ENCODE data around the gene TAS2R39. TPM values are rescaled to one million over a fixed set of nuclear protein-coding genes. Genes with fewer than 3 reads are reported as not detected.

TAS2R39 gene
- total RNA-seq, 3 donors from 2014 or later (not counting 1 experiment from before 2014, with no cell fraction given): not detected

- no peak within 1 kb of the TSS for H3K4me3 ChIP-seq (ENCODE audit: low read length)
Measured at GRCh38 chr7:143221737-143222136, 38.5 kb downstream of the TAS2R39 start, which contains the start of gene TAS2R40. TSS of gene TAS2R40 (plus strand) at chr7:143222037. CDS start at chr7:143222079, 42 bp downstream.

DNA sequence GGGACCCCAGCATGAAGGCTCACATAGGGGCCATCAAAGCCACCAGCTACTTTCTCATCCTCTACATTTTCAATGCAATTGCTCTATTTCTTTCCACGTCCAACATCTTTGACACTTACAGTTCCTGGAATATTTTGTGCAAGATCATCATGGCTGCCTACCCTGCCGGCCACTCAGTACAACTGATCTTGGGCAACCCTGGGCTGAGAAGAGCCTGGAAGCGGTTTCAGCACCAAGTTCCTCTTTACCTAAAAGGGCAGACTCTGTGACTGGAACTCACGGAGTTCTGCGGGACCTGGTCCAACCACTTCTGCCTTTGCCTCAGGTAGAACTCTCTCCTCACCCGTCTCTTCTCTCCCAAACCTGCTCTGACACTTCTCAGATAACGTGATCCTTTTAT, 39.6 kb downstream of the TAS2R39 start:
- no peak for TF ChIP-seq CTCF (IDR thresholded peaks at IDR 0.05)
- DNase-seq (no peak), ATAC-seq (peak in 2 of 3 donors; percentile 35 to 69)
- no peaks in the 10 kb centered on the region for H3K36me3 Mint-ChIP-seq
- no peak overlapping the region for H3K27ac ChIP-seq (ENCODE audit: low read length)
- H3K9me3 ChIP-seq (ENCODE audit: control insufficient read depth, insufficient read depth, low read length): no peaks in the 10 kb centered on the region
- no peaks in the 10 kb centered on the region for H3K9me3 Mint-ChIP-seq
- peaks cover 3% of the 10 kb centered on the region for H3K27me3 ChIP-seq (ENCODE audit: control insufficient read depth, insufficient read depth, low read length)
- no peaks in the 10 kb centered on the region for H3K36me3 ChIP-seq (ENCODE audit: control insufficient read depth, insufficient read depth, low read length)
- no peak overlapping the region for H3K4me3 Mint-ChIP-seq
- no peaks in the 10 kb centered on the region for H3K4me1 Mint-ChIP-seq
- H3K4me3 ChIP-seq (ENCODE audit: low read length): no peak overlapping the region
- peaks cover 22 to 31% of the 10 kb centered on the region in 2 donors for H3K27me3 Mint-ChIP-seq (ENCODE audit: low read depth in 2 of 2)
- 41% methylated on average over 7 of the region's 7 CpGs for WGBS (ENCODE audit: insufficient coverage)
- no peak overlapping the region for H3K27ac Mint-ChIP-seq
- intact Hi-C loops (cut with micrococcal nuclease): no loop called here
- no peaks in the 10 kb centered on the region for H3K4me1 ChIP-seq (ENCODE audit: control insufficient read depth, insufficient read depth, low read length)

More at GRCh38 chr7:143221737-143222136, 38.5 kb downstream of the TAS2R39 start, which contains the start of gene TAS2R40:
- H3K27ac Mint-ChIP-seq: no peak within 1 kb of the TSS
- Histone ChIP-seq H3K4me1 (ENCODE audit: control insufficient read depth, insufficient read depth, low read length) (no peaks in the 10 kb centered on the region), H3K9me3 (ENCODE audit: control insufficient read depth, insufficient read depth, low read length) (no peaks in the 10 kb centered on the region), H3K27ac (ENCODE audit: low read length) (no peak within 1 kb of the TSS), H3K27me3 (ENCODE audit: control insufficient read depth, insufficient read depth, low read length) (peaks cover 3% of the 10 kb centered on the region), H3K36me3 (ENCODE audit: control insufficient read depth, insufficient read depth, low read length) (no peaks in the 10 kb centered on the region)
- H3K4me1 Mint-ChIP-seq: no peaks in the 10 kb centered on the region
- no peaks in the 10 kb centered on the region for H3K36me3 Mint-ChIP-seq
- TF ChIP-seq CTCF (IDR thresholded peaks at IDR 0.05): no peak
- ATAC-seq: no peak
- no peak for DNase-seq
- H3K4me3 Mint-ChIP-seq: no peak within 1 kb of the TSS
- peaks cover 22 to 39% of the 10 kb centered on the region in 2 donors for H3K27me3 Mint-ChIP-seq (ENCODE audit: low read depth in 2 of 2)
- 84% methylated on average over 3 of the region's 3 CpGs for WGBS (ENCODE audit: insufficient coverage)
- no peaks in the 10 kb centered on the region for H3K9me3 Mint-ChIP-seq
- intact Hi-C loops (cut with micrococcal nuclease): no loop called here

- Mint-ChIP-seq H3K27ac (no peak overlapping the region), H3K4me1 (no peaks in the 10 kb centered on the region), H3K9me3 (no peaks in the 10 kb centered on the region), H3K27me3 (ENCODE audit: low read depth in 2 of 2) (peaks cover 22 to 30% of the 10 kb centered on the region in 2 donors), H3K4me3 (no peak overlapping the region), H3K36me3 (no peaks in the 10 kb centered on the region)
- ATAC-seq: no peak
- no peaks in the 10 kb centered on the region for H3K36me3 ChIP-seq (ENCODE audit: control insufficient read depth, insufficient read depth, low read length)
- TF ChIP-seq CTCF (IDR thresholded peaks at IDR 0.05): no peak
- H3K27me3 ChIP-seq (ENCODE audit: control insufficient read depth, insufficient read depth, low read length): peaks cover 3% of the 10 kb centered on the region
- H3K27ac ChIP-seq (ENCODE audit: low read length): no peak overlapping the region
- H3K9me3 ChIP-seq (ENCODE audit: control insufficient read depth, insufficient read depth, low read length): no peaks in the 10 kb centered on the region
- no peak overlapping the region for H3K4me3 ChIP-seq (ENCODE audit: low read length)
- no peak for DNase-seq
- 83% methylated on average over 4 of the region's 4 CpGs for WGBS (ENCODE audit: insufficient coverage)
- H3K4me1 ChIP-seq (ENCODE audit: control insufficient read depth, insufficient read depth, low read length): no peaks in the 10 kb centered on the region
- intact Hi-C loops (cut with micrococcal nuclease): no loop called here
Measured at GRCh38 chr7:143223784-143224183, 40.6 kb downstream of the TAS2R39 start.

DNA sequence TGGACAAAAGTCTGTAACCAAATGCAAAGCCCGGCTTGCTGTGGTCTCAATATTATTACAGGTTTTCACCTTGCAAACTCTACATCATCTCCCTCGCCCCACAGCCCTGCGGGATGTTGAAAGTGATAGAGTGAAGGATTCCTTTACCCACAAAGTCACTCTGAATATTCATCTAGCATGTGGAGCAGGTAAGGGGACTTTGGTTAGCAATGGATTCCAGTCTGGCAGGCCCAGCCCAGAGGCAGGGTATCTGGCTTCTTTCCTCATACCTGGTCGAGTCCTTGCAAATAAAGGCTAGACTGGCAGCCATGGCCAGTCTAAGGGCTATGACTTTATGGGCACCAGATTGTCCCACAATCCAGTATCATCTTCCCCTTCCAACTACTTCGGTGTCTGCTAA, 41.8 kb downstream of the TAS2R39 start:
- no peak for TF ChIP-seq CTCF (IDR thresholded peaks at IDR 0.05)
- Histone ChIP-seq H3K36me3 (ENCODE audit: control insufficient read depth, insufficient read depth, low read length) (no peaks in the 10 kb centered on the region), H3K9me3 (ENCODE audit: control insufficient read depth, insufficient read depth, low read length) (no peaks in the 10 kb centered on the region), H3K4me1 (ENCODE audit: control insufficient read depth, insufficient read depth, low read length) (no peaks in the 10 kb centered on the region), H3K27ac (ENCODE audit: low read length) (no peak overlapping the region), H3K4me3 (ENCODE audit: low read length) (no peak overlapping the region), H3K27me3 (ENCODE audit: control insufficient read depth, insufficient read depth, low read length) (peaks cover 3% of the 10 kb centered on the region)
- 86% methylated on average over 3 of the region's 5 CpGs for WGBS (ENCODE audit: insufficient coverage)
- no peak overlapping the region for H3K4me3 Mint-ChIP-seq
- DNase-seq (no peak), ATAC-seq (no peak)
- no peak overlapping the region for H3K27ac Mint-ChIP-seq
- no peaks in the 10 kb centered on the region for H3K36me3 Mint-ChIP-seq
- H3K9me3 Mint-ChIP-seq: no peaks in the 10 kb centered on the region
- intact Hi-C loops (cut with micrococcal nuclease): no loop called here
- peaks cover 22 to 30% of the 10 kb centered on the region in 2 donors for H3K27me3 Mint-ChIP-seq (ENCODE audit: low read depth in 2 of 2)
- H3K4me1 Mint-ChIP-seq: no peaks in the 10 kb centered on the region
